HG02798 (cell line): ENCODE measurements around the gene MEN1.

ENCODE experiments used
- ATAC-seq: cut with Tn5 transposase; IDR thresholded peaks from one replicate; pipeline ENCODE4 v1.9.1; 2021; ENCODE audit warnings: mild to moderate bottlenecking; ENCODE audit not compliant: unreplicated experiment, poor library complexity

The MEN1 gene

GRCh38 chr11:64788321-64789215, 21.8 kb downstream of the MEN1 start:
- ATAC-seq: no peak

- ATAC-seq: no peak
Measured at GRCh38 chr11:64787526-64788320, 22.6 kb downstream of the MEN1 start.

GRCh38 chr11:64786308-64786707, 24.0 kb downstream of the MEN1 start:
- no peak for ATAC-seq

GRCh38 chr11:64784813-64785581, 25.4 kb downstream of the MEN1 start:
- no peak for ATAC-seq

DNA sequence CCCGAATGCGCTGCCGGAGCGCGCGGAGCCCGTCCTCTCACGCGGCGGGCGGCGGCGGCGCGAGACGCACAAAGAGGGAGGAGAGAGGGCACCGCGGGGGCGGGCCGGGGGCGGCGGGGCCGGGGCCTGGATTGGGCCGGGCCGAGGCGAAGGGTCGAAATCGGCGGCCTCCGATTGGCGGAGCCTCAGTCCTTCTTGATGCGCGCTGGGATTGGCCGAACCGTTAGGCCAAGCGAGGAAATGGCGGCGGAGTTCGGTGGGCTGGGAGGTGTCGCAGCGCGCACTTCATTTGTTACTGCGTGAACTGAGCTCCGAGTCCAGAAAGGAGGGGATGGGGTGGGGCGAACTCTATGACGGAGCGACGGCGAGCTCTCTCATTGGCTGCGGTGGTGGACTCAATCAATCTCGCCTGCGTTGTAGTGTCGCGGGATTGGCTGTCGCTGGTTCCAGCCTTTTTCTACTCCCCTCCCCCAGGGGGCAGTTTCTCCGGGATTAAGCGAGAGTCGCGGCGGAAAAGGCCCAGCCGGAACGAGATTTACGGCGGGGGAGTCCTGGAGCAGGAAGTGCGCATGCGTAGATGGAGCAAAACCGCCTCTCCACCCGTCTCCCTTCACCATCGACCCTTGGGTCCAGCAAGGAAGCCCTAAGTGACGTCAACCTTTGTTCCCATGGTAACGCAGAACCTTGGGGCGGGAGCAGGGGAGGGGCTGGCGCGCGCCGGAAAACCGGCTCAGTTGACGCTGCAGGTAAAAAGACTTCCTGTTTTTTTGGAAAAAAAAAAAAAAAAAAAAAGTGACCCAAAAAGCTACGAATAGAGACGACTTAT, 31.7 kb downstream of the MEN1 start, which contains the start of gene SF1:
Gene SF1, minus strand, starts transcription at position 70 of the 826 bp plus-strand sequence. CDS start 150 bp downstream, outside the sequence.
- ATAC-seq: peak; percentile 83

DNA sequence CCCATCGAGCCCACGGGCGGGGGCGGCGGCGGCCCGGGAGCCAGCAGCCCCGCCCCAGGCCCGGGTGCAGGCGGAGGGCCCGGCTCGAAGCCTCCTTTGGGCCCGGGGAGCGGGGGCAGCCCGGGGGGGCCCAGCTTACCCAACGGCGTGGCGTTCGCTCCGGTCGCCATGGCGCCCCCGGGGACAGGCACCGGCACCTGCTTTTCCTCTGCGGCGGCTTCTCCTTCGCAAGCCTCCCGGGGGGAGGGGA, 32.2 kb downstream of the MEN1 start:
- ATAC-seq: no peak

DNA sequence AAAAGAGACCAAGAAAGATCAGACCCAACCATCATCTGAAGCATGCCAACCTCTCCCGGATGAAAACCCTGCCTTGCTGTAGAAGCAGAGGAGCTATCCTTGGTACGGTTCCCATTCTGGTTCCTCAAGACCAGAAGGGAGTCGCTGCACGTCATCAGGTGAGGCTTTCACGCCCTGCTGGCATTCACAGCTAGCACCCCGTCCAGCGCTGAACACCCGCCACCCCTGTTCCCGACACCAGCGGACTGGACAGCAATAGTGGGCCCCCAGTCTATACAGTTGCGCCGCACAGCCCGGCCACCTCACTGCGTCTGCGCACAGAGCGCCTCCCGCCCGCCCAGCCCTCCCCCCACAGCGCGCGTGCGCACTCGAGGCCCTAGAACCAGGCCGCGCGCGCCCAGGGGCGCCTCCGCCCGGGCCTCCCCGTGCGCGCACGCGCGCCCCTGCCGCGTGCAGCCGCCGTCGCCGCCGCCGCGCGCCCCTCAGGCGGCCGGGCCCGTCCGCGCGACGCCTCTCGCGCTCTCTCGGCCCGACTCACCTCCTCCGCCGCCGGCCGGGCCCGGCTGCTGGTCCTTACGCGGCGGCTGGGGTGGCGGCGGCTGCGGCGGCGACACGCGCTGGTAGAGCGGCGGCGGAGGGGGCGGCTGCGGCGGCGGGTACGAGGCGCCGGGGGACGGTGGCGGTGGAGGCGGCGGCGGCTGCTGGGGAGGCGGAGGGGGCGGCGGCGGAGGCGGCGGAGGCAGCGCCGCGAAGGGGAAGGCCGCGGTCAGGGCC, 32.7 kb downstream of the MEN1 start:
- peak; percentile 22 for ATAC-seq

- no peak for ATAC-seq
Measured at GRCh38 chr11:64776875-64777274, 33.5 kb downstream of the MEN1 start.

DNA sequence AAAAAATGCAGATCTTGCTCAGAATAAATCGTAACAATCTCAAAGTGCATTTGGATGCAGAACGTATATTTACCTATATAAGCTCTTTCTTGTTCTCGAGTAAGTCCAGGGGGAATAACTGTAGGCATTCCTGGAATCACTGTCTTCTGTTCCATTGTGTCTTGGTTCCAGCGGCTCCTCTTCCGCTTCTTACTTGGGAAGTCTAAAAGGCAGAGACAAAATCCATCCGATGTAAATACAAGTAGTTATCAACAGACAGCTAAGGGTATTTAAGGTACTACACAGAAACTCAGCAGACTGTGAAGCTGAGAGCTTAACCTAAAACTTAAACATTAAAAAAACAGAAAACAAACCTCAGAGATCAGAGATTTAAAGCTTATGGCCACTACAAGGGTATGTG, 33.9 kb downstream of the MEN1 start:
- ATAC-seq: no peak

DNA sequence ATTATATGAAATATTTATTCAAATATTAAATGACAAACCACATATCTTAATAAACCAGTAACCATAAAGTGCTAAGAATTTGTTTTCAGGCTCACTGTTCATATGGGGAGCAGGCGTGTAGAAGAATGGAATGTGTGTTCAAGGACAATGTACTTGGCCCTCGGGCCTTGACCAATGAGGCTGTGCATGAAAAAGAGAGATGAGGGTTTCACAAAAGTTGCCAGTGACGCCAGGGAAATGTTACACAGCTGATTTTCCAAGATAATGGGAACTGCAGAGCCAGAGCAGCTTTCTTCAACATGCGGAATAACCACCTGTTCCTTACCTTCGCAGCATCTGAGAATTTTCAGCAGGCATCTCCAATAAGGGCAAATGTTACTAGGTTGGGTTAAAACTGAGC, 36.2 kb downstream of the MEN1 start:
- ATAC-seq: no peak

GRCh38 chr11:64772303-64773018, 37.9 kb downstream of the MEN1 start:
- ATAC-seq: no peak

- ATAC-seq: no peak
Measured at GRCh38 chr11:64771861-64772260, 38.5 kb downstream of the MEN1 start.

DNA sequence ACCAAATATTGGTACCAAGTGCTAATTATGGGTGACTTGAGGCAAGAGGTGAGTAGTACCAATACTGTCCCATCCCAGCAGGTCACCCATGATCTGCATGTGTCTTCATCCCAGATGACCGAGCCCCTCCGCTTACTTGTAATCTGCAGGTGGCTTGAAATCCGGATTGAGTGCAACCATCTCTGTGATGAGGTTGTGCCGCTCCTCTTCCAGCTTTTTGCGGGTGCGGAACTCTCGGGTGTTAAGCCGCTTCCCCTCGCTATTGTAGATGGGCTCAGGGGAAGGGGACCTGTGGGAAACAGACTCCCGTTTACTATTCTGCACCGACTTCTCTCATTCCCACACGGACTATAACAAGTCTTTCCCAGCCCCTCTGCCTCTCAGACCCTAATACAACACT, 40.2 kb downstream of the MEN1 start:
- no peak for ATAC-seq

DNA sequence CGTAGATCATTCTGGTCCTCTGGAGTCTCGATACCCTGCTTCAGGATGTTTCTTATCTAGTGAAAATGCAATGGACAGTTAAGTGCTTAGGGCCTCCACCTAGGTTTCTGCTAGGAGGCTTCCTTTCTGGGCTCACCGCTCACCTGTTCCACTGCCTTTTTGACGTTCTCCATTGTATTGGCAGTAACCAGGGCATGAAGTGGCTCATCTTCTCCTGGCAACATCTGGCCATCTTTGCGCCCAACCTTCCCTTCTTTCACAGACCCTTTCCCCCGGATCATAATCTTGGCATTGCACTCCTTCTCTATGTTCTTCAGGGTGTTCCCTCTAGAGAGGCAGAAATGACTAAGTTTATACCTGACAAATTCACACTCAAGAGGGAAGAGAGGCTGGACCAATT, 41.1 kb downstream of the MEN1 start:
- no peak for ATAC-seq

GRCh38 chr11:64768300-64768694, 42.1 kb downstream of the MEN1 start:
- no peak for ATAC-seq

DNA sequence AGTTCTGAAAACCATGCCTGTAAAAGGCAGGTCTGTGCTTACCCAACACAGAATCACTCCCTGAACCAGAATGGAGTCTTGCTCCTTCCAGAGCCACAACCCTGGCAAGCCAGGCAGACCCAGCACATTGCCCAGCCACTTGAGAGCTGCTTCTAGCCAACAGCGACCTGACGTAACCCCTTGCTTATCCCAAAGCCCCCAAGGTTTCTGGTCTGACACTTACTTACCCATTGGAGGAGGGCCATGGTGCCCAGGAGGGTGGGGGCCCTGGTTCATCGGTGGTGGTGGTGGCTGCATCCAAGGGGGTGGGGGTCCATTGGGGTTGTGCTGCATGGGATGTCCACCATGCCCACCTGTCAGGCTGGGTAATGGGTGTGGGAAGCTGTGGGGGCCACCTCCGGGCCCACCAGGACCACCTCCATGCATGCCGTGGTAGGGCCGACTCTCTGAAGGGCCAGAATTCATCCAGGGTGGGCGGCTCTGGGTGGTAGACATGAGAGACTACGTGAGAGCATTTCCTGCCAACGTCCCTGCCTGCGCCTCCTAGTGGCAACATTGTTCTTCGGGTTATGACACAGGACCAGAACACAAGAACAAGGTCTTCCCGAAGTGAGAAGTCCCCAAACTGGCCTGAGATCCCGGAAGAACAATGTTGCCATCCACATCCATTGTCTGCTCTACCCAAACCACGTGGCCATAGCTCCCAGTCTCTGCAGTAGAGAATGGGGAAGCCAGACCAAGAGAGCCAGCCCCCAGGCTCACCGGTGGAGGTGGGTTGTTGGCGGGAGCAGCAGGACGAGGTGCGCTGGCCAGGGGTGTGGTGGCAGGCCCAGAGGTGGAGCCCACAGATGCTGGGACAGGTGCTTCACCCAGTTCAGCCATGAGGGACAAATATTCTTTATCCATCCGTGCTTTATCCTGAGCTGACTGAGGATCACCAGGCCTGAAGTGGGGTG, 42.7 kb downstream of the MEN1 start:
- no peak for ATAC-seq

DNA sequence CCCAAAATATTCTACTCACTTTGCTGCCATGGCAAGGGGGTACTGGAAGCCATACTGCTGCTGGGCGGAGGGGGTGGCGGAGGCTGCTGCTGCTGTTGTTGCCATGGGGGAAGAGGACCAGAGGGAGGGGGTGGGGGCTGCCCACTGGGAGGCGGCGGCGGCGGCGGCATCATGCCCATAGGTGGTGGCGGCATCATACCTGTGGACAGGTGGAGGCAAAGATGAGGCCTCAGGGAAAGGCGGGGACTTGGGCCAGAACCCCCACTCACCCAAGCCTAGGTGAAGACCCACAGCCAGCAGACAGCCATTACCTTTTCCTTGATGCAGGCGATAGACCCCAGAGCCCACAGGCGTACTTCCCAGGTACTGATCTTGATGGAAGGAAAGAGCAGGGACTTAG, 43.5 kb downstream of the MEN1 start:
- ATAC-seq: no peak
